Activated CD8-positive, alpha-beta memory T cell treated with anti-CD3 and anti-CD28 coated beads, Interleukin-2, amount 50 U/mL, for 24 hours (primary cell): ENCODE data around the gene DOCK10.
"Not testable (repeated sequence)": the region's sequence is repeated elsewhere in the genome, so short reads cannot be mapped to it uniquely, and the experiment has no call there.

ENCODE experiments used
- DNase-seq: peaks from one replicate; pipeline ENCODE4 v3.0.0-alpha.2; 2020; ENCODE audit errors: extremely low read depth

DOCK10 gene

GRCh38 chr2:224947566-224947965 is 94.7 kb downstream of the DOCK10 start:
- DNase-seq: no peak

GRCh38 chr2:224946895-224947294 is 95.4 kb downstream of the DOCK10 start:
- no peak for DNase-seq

GRCh38 chr2:224944707-224945547 is 97.3 kb downstream of the DOCK10 start:
- DNase-seq: no peak

GRCh38 chr2:224943601-224944041 is 98.6 kb downstream of the DOCK10 start:
- DNase-seq: not testable (repeated sequence)

- DNase-seq: no peak
Observed at GRCh38 chr2:224941960-224942359, 100.3 kb downstream of the DOCK10 start.

- DNase-seq: no peak
Observed at GRCh38 chr2:224940618-224941017, 101.7 kb downstream of the DOCK10 start.

GRCh38 chr2:224938651-224939182 is 103.6 kb downstream of the DOCK10 start:
- no peak for DNase-seq

GRCh38 chr2:224937887-224938286 is 104.4 kb downstream of the DOCK10 start:
- no peak for DNase-seq

- DNase-seq: no peak
Observed at GRCh38 chr2:224934526-224935188, 107.6 kb downstream of the DOCK10 start.

- DNase-seq: no peak
Observed at GRCh38 chr2:224933431-224933830, 108.8 kb downstream of the DOCK10 start.

GRCh38 chr2:224932522-224932921 is 109.7 kb downstream of the DOCK10 start:
- no peak for DNase-seq

GRCh38 chr2:224931956-224932355 is 110.3 kb downstream of the DOCK10 start:
- DNase-seq: no peak

- DNase-seq: no peak
Observed at GRCh38 chr2:224930990-224931389, 111.3 kb downstream of the DOCK10 start.

- no peak for DNase-seq
Observed at GRCh38 chr2:224930124-224930523, 112.1 kb downstream of the DOCK10 start.

GRCh38 chr2:224929512-224929911 is 112.8 kb downstream of the DOCK10 start:
- DNase-seq: no peak

- DNase-seq: no peak
Observed at GRCh38 chr2:224927646-224928173, 114.6 kb downstream of the DOCK10 start.

- no peak for DNase-seq
Observed at GRCh38 chr2:224927011-224927410, 115.3 kb downstream of the DOCK10 start.

GRCh38 chr2:224925810-224926100 is 116.5 kb downstream of the DOCK10 start:
- no peak for DNase-seq

GRCh38 chr2:224925061-224925809 is 117.0 kb downstream of the DOCK10 start:
- no peak for DNase-seq

- DNase-seq: no peak
Observed at GRCh38 chr2:224924631-224925030, 117.6 kb downstream of the DOCK10 start.

GRCh38 chr2:224922142-224922727 is 120.0 kb downstream of the DOCK10 start:
- DNase-seq: no peak
